Activated naive CD4-positive, alpha-beta T cell (primary cell): ENCODE results near the gene PTPRN2.
"Not testable (repeated sequence)": the region's sequence is repeated elsewhere in the genome, so short reads cannot be mapped to it uniquely, and the experiment has no call there.

Source experiments
- DNase-seq, 4 experiments: peaks; one replicate each; lab custom pipeline; 2025; lab: John Stamatoyannopoulos, UW

The PTPRN2 gene

DNA sequence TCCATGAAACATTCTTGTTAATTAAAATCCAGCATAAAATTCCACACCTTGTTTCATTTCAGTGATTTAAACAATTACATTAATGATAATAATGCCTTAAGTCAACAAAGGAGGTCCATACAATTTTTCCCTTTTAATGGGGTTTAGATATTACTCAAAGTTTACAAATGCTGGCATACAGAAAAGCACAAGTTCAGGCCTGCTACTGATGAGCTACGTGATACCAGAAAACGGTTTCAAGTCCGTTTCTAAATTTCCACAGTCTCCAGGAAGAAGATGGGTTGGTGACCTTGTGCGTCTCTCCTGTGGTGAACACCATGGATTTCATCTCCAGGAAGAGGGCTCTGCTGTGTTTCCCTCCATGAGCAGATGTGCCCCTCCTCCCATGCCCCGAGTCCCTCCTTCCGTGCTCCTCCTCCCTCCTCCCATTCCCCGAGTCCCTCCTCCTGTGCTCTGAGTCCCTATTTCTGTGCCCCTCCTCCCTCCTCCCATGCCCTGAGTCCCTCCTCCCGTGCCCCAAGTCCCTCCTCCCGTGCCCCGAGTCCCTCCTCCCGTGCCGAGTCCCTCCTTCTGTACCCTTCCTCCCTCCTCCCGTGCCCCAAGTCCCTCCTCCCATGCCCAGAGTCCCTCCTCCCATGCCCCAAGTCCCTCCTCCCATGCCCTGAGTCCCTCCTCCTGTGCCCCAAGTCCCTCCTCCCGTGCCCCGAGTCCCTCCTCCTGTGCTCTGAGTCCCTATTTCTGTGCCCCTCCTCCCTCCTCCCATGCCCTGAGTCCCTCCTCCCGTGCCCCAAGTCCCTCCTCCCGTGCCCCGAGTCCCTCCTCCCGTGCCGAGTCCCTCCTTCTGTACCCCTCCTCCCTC, 201.9 kb downstream of the PTPRN2 start:
- not testable (repeated sequence) for DNase-seq

GRCh38 chr7:158384746-158385145, 202.9 kb downstream of the PTPRN2 start:
- no peak for DNase-seq

DNA sequence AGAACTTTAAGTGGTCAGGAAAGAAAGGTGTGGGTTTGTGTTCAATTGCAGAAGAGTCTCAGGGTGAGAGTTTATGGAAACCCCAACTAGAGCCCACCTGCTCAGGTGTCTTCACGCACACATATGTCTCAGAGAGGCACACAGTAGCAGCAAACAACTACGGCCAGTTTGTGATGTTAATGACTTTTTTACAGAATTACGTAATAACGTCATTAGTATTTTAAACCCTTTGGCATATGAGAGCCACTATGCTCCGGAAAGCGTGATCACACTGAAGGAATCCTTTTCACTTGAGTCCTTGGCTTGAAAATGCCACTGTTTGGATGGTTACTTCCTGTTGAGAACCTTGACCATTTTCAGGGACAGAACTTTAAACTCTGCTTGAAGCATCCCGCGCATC, 204.0 kb downstream of the PTPRN2 start:
- no peak for DNase-seq

GRCh38 chr7:158382363-158383254, 205.0 kb downstream of the PTPRN2 start:
- DNase-seq = no peak

- DNase-seq = no peak
Observed at GRCh38 chr7:158381956-158382355, 205.7 kb downstream of the PTPRN2 start.

- no peak for DNase-seq
Observed at GRCh38 chr7:158378978-158379377, 208.6 kb downstream of the PTPRN2 start.

DNA sequence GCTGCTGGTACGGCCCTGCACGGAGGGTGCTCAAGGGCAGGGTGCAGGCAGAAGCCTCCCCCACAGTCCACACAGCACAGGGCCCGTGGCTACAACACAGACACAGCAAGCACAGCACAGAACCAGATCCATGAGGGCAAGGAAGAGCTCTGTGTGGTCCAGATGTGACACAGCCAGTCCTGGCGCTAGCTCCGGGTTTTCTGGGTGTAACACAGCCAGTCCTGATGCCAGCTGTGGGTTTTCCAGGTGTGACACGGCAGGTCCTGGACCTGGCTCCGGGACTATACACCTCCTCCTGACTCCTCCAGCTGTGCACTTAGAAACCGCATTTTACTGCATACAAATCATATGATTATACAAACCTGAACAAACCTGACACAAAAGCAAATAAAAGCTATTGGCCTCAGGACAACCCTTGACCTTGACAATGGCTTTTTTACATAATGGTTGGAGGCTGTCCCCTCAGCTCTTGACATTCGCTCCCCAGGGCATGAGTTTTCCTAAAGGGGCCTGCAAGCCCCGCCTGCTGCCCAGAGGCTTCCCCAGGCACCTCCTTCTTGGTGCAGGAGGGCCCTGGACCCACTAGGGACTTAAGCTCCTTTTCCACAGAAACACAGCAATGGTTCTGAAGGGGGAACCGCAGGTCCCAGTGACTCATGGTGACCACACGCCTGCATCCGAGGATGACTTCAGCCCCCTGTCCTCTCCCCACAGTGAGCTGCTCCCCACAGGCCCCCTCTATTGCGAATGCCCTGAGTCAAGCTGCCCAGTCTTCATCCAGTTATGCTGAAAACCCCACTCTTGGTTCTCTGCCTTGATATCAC, 209.6 kb downstream of the PTPRN2 start:
- no peak for DNase-seq

GRCh38 chr7:158376839-158377186, 210.8 kb downstream of the PTPRN2 start:
- DNase-seq = not testable (repeated sequence)

- not testable (repeated sequence) for DNase-seq
Observed at GRCh38 chr7:158376146-158376838, 211.3 kb downstream of the PTPRN2 start.

DNA sequence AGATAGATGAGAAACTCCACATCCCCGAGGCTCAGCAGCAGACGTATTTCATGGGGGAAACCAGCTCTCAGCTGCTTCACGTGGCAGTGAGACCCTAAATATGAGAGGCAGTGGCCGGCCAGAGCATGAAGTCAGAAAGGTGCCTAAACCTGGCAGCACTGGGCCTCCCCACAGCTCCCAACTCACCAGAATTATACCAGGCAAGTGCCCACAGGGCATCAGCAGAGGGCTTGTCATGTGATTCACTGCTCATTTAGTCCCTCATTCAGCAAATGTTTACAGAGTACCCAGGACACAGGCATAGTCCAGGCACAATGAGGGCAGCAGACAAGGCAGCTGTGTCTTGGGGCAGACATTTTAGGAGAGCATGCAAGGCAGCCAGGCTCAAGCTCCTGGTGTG, 212.6 kb downstream of the PTPRN2 start:
- DNase-seq = no peak

- DNase-seq = no peak
Observed at GRCh38 chr7:158374586-158374985, 213.0 kb downstream of the PTPRN2 start.

- no peak for DNase-seq
Observed at GRCh38 chr7:158374146-158374545, 213.5 kb downstream of the PTPRN2 start.

GRCh38 chr7:158373476-158374133, 214.0 kb downstream of the PTPRN2 start:
- no peak for DNase-seq

GRCh38 chr7:158372400-158373342, 215.0 kb downstream of the PTPRN2 start:
- DNase-seq = no peak

DNA sequence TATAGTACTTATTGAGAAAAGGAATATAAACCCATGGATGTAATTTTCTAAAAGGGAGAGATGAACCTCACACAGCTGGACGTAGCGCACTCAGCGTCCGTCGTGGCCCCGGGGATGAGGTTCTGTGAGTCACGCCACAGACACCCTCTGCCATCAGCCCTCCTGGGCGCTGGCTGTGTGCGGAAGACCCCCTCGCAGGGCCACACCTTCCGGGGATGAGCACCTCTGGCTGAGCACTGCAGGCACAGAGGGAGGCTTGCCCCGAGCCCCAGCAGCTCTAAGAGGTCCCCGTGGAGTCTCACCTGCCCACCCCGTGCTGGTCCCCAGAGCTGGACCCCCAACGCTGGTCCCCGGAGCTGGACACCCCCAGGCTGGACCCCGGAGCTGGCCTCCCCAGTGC, 215.8 kb downstream of the PTPRN2 start:
- DNase-seq = no peak

DNA sequence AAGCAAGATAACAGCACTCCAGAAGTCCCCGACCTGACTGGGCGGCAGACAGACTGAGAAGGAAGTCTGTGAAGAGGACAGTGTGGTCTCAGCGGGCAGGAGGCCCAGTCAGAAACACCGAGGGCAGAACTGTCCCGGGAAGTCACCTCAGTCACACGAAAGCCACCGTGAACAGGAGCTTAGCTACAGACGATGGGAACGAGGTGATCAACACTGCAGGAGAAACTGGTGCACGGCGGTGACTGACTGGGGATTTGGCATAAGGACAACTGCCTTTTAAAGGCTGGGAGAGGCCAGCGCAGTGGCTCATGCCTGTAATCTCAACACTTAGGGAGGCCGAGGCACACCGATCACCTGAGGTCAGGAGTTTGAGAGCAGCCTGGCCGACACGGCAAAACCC, 217.8 kb downstream of the PTPRN2 start:
- no peak for DNase-seq

- DNase-seq = no peak
Observed at GRCh38 chr7:158369290-158369689, 218.3 kb downstream of the PTPRN2 start.

DNA sequence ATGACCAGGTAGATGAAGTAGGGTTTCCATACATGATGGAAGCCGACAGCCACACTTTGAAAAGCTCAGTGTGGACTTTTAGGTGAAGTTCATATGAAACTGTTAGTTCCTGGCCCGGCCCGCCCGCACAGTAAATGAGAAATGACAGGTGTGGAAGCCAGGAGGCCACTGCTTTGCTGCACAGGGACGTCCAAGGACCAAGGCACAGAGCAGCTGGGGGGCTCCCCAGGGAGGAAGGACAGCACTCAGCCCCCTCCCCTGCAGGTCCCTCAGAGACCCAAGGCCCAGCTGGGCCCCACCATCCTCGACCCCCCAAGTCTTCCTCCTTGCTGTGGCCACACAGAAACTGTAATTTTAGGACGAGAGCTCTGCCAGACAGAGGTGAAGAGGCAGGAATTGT, 219.2 kb downstream of the PTPRN2 start:
- no peak for DNase-seq

GRCh38 chr7:158367634-158367982, 220.0 kb downstream of the PTPRN2 start:
- DNase-seq = no peak
